ELF-1 (cell line): ENCODE measurements around the gene MMP21.

Source experiments
- DNase-seq: peaks from one replicate; pipeline ENCODE4 v3.0.0-alpha.2; 2016; ENCODE audit warnings: low read depth, low spot score

Gene MMP21, protein sequence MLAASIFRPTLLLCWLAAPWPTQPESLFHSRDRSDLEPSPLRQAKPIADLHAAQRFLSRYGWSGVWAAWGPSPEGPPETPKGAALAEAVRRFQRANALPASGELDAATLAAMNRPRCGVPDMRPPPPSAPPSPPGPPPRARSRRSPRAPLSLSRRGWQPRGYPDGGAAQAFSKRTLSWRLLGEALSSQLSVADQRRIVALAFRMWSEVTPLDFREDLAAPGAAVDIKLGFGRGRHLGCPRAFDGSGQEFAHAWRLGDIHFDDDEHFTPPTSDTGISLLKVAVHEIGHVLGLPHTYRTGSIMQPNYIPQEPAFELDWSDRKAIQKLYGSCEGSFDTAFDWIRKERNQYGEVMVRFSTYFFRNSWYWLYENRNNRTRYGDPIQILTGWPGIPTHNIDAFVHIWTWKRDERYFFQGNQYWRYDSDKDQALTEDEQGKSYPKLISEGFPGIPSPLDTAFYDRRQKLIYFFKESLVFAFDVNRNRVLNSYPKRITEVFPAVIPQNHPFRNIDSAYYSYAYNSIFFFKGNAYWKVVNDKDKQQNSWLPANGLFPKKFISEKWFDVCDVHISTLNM

GRCh38 chr10:125775491-125776106 lies at the start of gene MMP21:
Gene MMP21, minus strand, starts transcription at chr10:125775821. Its CDS starts 0 bp downstream, at chr10:125775821.
- no peak for DNase-seq

DNA sequence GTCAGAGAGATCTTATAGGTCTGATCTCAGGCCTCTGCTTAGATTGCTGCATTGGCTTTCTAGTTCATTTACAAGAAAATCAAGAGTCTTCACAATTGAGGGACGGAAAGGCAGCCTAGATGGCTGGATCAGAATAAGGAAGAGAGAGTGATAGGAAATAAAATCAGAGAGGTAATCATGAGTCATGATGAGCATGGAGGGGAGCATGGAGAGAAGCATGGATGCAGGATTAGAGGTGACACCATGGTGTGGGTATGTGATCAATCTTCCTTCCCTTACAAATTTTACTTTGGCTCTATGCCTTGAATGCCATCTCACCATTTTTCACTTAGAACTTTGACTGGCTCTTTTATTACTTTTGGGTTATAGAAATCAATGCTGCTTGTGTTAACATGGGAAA lies 49.1 kb upstream of the MMP21 start:
- DNase-seq, result no peak

GRCh38 chr10:125823663-125824251 lies 48.1 kb upstream of the MMP21 start:
- DNase-seq, result peak; percentile 45

GRCh38 chr10:125822878-125823662 lies 47.4 kb upstream of the MMP21 start, which contains the start of the genes BCCIP and UROS:
Gene BCCIP, plus strand, starts transcription at chr10:125823546. Its CDS starts 12 bp downstream, at chr10:125823558.
Gene UROS, minus strand, starts transcription at chr10:125823258. Its CDS starts 6,759 bp downstream, at chr10:125816499.
- DNase-seq, result peak; percentile 95

DNA sequence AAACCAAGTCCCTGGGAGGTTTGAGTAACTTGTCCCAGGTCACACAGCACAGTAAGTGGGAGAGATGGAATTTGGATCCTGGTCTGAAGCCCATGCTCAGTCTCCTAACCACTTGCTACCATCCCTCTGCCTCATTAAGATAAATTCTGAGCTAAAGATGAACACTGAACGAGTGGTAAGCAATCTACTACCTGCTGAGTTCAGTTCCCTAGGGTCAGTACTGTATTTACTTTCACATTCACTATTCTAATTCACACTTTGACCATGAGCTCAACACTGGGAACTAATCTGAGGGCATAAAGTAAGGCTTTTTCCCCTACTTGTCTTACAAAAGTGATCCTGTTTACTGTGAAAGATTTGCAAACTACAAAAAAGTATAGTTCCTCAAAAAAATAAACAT lies 45.1 kb upstream of the MMP21 start:
- DNase-seq, result no peak

- DNase-seq, result no peak
These were observed 41.8 kb upstream of the MMP21 start for GRCh38 chr10:125817337-125817946.

DNA sequence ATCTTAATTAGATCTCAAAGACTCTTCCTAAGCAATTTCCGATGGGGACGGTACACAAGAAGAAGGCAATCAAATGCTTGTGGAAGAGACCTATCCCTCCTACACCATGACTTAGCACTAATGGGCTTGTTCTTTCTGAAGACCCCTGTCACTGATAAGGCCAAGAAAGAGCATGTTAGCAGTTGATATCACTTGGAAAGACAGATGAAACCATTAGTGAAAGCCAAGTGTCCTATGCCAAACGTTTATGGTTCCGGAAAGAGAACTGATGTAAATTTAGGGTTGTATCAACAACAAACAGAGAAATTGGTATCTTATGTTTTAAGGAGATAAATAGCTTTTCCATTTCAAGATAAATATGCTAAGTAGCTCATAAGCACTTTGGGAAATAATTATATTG lies 40.9 kb upstream of the MMP21 start:
- DNase-seq, result no peak

DNA sequence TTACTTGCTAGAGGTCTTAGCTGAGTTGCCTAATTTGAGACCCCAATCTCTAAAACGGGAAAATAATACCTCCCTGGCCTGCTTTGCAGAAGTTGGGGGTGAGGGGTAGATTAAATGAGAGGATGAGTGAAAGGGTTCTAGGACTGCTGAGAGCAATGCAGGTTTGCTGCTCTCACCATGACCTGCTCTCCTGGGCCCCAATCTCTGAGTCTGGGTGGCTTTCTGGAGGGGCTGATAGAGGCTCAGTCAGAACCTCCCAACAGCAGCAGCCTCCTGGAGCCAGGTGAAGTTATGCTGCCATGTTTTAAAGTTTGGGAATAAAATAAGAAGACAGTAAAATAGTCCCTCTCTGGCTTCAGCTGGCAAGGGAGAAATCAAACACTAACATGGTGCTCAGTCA lies 40.1 kb upstream of the MMP21 start:
- no peak for DNase-seq

- no peak for DNase-seq
These were observed 36.6 kb upstream of the MMP21 start for GRCh38 chr10:125812128-125812750.

DNA sequence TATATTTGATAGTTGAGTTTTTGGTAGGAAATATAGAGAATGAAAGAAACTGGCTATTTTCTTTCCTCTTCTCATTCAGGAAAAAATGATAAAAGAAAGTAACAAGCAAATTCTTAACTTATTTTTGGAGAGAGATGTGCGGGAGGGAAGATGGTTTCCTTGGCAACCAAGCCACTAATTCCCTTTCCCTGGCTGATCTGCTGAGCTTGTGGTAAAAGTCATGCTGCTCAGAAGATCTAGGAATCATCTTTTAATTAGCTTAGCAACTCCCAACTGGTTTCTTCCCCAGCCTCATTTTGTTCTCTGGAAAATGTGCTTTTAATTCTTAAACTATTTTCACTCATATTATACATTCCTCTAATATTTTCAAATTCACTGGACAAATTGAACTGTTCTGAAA lies 35.6 kb upstream of the MMP21 start:
- DNase-seq, result no peak

DNA sequence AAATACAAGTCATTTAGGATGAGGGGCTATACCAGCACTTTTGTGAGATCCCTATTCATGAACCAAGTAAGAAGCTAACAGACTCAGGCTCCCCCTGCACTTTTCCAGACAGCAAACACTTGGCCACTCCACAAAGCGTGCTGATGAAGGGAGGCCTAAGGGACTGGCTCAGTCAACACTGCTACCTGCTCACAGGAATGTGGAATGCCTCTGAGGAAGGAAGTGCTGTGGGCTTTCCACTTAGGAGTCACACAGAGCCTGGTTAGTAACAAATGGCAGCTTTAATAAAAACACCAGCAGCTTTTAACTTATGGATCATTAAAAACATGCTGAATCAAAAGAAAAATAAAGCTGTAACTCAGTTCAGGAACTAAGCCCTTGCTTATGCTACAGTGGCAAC lies 32.4 kb upstream of the MMP21 start:
- no peak for DNase-seq

DNA sequence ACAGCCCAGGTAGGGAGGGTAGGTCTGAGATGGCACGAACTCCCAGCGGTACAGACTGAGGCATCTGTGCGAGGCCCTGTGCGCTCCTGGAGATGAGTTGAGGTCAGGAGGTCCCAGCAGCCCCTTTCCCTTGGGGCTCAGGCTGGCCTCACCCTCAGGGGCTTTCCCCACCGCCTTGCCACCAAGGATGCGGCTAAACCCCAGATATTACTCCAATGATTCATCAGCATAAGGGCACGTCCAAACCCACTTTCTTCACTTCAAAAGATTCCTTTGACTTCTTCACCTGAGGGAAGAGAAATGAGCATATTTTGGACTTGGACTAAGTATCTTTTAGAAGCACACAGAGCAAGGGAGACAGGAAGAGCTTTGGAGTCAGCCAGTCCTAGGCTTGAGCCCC lies 27.1 kb upstream of the MMP21 start:
- DNase-seq, result no peak

- no peak for DNase-seq
These were observed 26.5 kb upstream of the MMP21 start for GRCh38 chr10:125802131-125802530.

- DNase-seq, result no peak
These were observed 26.0 kb upstream of the MMP21 start for GRCh38 chr10:125801574-125801973.

DNA sequence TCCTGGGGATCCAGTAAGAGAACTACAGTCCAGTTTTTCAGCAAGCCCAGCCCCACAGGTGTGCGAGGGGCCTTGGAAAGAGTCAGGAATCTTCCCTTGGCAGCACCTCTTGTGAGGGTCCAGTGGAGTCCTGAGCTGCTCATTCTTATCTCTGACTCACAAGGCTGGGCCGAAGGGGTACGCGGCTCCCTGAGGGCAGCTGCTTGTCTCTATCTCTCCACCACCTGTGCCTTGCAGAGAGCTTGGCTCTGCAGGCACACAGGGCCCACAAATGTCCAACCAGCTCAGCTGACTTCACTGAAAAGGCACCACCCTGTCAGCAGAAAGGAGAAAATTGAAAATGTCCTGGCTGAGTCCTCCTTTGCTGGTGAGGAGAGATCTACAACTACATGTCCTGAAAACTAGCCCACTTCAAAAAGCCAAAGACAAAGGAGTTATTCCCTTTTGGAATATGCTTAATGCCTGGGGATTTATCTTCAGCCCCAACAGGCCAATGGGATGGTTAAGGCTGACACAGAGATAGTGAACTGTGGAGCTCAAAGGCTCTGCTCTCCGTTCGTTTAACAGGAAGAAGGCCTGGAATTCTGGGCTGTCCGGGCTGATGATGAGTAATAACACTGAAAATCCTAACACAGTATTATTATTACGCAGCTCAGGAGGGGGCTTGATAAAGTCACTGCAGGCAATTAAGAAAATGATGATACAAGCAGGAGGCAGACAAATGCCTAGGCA lies 24.0 kb upstream of the MMP21 start:
- DNase-seq, result no peak

DNA sequence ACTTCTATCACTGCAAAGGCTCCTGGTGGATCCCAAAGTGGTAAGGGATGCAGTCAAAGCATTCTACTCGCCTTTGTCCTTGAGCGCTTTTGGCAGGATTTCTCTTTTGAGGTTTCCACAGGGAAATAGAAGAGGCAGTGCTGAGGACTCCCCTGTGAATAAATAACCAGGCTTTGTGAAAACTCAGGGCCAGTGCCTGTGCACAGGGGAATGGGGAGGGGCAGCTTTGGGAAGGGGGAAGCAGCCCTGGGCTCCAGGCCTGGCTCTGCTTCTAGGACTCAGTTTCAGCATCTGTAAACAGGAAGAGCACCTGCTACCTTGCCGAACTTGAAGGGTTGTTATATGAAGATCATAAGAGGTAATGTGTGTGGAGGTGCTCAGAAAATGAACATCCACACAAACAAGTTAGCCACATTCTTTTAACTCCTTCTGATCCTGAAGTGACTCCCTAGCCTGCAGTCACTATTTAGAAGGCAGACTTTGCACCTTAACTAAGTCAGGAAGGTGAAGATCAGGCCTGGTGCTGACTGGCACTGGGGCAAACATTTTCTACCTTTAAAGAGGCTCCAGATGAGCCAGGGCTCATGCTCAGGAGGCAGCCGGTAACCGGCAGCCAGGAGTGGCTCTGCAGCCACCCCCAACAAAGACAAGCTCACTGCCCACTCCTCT lies 22.5 kb upstream of the MMP21 start:
- no peak for DNase-seq

DNA sequence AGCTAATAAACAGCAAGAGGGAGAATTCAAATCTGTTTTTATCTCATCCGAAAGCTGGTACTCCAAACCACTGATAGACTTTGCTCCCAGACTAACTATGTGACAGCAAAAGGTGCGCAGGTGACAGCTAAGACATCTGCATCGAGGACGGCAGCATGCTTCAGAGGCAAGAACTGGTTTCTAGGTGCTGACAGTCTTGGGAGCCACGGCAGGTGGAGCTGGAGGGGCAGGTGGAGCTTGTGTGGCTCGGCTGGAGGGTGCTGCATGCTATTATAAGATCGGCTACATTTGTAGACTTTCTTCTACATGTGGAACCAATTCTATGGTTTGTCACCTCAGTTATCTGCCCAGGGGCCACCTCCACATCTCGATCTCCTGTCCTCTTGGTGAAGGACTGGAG lies 21.8 kb upstream of the MMP21 start:
- DNase-seq, result no peak

DNA sequence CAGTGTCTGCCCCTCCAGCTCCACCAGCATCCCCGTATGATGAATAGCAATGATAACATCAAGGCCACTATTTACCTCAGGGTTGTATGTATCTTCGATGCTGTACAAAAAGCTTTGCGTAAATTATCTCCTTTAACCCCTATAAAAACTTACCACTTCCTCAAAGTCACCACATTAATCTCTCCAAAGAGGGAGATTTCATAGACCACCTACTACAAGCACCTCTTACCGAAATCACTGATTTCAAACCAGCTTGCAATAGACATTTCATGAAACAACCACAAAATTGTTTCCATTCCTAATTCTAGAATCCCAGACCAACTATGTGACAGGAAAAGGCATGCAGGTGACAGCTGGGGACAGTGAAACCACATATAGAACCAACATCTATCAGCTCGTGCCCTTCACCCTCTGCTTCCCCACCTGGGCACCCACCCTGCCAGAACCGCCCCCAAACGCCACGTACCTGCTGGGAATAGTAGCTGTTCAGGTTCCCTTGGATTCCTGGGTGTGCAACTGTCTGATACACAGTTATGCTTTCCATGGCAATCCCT lies 20.1 kb upstream of the MMP21 start:
- no peak for DNase-seq

DNA sequence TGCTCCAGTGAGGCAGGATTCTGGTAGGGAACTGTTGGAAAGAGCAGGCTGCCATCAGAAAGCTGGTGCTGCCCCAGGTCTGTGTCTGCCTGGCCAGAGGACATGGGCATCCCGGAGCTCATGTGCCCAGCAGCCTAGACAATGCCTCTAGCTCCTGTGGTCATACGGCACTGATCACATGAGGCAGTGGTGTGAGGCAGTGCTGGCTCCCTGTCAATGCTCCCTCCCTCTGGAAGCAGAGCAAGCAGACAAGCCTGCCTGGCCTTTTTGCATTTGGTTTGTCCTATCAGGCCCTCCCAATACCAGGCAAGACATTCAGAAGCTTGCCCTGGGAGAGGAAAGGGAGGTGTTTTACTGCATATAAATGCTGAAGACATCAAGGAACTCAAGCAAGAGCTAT lies 19.5 kb upstream of the MMP21 start:
- DNase-seq, result no peak
